NCI-H1105 (cell line): ENCODE results near the gene TWF2.

Source experiments
- DNase-seq: peaks from one replicate; lab custom pipeline; 2025; lab: John Stamatoyannopoulos, UW

Gene TWF2

GRCh38 chr3:52257911-52258310, 19.0 kb upstream of the TWF2 start:
- DNase-seq = no peak

- DNase-seq = no peak
Observed at GRCh38 chr3:52256622-52257021, 17.7 kb upstream of the TWF2 start.

DNA sequence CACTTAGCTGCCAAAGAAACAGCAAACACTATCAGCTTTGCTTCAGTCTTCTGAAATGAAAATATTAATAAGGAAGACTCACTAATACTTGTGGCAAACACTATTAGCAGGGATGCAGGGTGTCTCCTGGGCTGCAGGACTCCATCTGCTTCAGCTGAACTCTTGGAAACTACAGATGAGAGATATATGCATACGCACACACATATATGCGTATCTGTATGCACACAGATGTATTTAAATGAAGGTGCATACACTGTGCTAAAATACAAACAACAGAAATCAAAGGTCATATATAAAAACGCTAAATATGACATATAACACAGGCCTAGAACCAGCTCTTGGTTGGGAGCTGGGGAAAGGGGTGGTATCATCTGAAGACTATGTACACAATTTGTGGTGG, 17.2 kb upstream of the TWF2 start:
- no peak for DNase-seq

DNA sequence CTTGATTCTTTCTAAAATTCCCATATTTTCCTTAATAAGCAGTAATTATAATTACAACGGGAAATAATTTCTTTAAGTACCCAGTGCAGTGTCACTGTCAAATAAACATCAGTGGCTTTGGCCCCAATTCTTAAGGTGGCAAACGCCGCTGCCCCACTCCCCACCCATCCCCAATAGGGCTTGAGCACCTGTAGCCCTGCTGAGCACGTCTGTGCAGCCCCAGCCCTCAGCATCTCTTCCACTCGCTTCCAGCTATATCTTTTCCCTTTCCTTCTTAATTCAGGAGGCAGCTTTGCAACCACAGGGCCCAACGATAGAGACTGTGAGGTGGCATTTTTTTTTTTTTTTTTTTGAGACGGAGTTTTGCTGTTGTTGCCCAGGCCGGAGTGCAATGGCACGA, 15.7 kb upstream of the TWF2 start:
- DNase-seq = no peak

GRCh38 chr3:52253314-52254304, 14.7 kb upstream of the TWF2 start:
- no peak for DNase-seq

DNA sequence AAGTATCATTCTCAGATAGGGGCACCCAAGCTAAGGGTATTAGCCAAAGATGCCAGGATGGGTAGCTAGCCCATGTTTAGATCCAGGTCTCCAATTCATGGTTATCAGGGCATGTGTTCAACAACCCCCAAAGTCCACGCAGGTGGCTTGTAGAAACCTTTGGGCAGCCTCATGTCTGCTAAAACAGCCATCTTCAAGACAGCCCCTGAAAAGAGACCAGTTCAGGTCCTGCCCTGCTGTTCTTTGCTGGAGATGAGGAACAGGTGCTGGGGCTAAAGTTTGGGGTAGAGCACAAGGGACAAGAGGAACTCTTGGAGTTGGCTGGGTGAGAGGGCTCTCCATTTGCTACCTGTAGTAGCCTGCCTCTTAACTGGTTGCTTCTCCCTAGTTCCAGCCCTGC, 11.2 kb upstream of the TWF2 start:
- no peak for DNase-seq

DNA sequence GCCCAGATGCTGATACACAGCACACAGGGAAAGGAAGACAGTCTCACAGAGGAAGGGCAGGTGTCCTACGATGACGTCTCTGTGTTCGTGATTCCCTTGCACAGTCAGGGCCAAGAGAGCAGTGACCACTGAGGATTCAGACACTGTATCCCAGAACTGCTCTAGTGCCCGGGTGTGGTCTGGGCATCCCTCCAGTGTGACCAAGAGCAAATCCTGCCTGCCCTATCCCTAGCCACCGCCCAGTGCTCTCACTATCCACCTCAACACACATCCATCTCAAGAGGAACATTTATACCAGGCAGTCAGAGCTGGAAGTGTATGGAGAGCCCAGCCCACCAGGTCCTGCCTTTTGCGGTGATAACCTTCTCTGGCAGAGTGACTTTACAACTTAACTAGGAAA, 10.7 kb upstream of the TWF2 start:
- DNase-seq = no peak

GRCh38 chr3:52248816-52249547, 10.0 kb upstream of the TWF2 start:
- DNase-seq = no peak

DNA sequence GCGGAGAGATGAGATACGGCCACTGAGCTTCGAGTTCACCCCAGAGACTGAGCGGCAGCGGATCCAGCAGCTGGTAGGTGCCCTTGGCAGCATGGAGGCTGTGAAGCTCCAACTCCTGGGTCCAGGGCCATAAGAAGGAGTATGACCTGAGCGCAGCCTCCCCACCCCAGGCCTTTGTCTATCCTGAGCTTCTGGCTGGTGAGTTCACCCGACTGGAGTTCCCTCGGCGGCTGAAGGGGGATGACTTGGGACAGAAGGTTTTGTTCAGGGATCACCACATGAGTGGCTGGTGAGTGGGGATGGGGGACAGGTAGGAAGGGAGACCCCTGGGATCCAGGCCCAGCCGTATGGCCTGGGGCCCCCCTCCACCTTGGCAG, 9.2 kb upstream of the TWF2 start:
- no peak for DNase-seq

DNA sequence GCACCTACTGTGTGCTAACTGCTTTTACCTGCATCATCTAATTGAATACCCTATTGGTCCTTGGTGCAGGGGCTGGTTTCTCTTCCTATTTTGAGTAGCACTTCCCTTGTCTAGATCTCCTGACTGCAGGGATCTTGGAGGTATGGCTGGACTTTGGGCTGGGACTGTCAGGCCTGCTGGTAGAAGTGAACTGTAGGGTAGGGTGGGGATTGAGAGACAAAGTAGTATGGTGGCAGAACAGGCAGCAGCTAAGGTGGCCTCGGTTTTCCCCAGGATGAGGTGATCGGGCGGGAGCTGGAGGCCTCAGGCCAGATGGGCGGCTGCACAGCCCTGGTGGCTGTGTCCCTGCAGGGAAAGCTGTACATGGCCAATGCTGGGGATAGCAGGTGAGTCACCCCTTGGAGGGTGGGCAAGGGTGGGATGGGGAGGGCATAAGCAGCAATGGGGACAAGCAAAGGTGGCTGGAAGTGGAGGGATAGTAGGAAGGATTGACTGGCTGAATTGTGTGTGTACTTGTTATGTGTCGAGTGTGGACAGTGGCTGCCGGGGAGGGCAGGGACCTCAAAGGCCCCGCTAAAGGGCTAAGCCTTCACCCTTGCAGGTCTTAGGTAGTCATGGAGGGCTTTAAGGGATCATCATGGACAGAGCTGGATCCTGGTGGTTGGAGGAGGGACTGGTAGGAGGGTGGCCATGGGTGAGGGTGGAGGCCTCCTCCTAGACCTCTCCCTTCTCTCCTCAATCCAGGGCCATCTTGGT, 8.6 kb upstream of the TWF2 start:
- no peak for DNase-seq

DNA sequence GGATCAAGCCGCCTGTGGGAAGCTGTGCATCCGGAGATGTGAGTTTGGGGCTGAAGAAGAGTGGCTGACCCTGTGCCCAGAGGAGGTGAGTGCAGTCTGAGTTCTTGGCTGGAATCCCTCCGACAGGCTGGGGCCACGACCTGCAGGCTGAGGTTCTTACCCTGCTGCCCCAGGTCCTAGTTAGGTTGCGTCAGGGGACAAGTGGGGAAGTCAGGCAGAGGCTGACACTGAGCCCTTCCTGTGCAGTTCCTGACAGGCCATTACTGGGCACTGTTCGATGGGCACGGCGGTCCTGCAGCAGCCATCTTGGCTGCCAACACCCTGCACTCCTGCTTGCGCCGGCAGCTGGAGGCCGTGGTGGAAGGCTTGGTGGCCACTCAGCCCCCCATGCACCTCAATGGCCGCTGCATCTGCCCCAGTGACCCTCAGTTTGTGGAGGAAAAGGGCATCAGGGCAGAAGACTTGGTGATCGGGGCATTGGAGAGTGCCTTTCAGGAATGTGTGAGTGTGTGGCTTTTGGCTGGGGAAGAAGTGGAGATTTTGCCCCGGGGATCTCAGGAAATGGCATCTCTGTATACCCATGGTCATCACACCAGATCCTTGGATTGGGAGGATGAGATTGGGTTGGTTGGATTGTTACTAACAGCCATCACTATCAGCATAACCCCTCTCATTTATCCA, 7.9 kb upstream of the TWF2 start:
- DNase-seq = no peak

DNA sequence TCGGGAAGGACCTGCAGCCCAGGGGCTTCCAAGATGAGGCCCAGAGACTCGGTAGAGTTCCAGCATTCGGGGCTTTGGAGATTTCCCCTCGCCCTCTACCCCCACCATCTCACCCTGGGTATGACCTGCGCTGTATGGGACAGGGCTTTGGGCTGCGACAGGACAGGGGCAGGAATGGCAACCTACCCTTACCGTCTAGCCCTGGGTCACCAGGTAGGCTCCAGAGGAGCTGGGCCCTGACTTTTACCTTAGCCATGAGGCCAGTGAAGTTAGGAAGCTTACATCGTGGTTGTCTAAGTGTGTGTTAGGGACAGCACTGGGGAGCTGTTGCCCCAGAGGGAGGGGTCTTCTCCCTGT, 7.3 kb upstream of the TWF2 start:
- DNase-seq = no peak

DNA sequence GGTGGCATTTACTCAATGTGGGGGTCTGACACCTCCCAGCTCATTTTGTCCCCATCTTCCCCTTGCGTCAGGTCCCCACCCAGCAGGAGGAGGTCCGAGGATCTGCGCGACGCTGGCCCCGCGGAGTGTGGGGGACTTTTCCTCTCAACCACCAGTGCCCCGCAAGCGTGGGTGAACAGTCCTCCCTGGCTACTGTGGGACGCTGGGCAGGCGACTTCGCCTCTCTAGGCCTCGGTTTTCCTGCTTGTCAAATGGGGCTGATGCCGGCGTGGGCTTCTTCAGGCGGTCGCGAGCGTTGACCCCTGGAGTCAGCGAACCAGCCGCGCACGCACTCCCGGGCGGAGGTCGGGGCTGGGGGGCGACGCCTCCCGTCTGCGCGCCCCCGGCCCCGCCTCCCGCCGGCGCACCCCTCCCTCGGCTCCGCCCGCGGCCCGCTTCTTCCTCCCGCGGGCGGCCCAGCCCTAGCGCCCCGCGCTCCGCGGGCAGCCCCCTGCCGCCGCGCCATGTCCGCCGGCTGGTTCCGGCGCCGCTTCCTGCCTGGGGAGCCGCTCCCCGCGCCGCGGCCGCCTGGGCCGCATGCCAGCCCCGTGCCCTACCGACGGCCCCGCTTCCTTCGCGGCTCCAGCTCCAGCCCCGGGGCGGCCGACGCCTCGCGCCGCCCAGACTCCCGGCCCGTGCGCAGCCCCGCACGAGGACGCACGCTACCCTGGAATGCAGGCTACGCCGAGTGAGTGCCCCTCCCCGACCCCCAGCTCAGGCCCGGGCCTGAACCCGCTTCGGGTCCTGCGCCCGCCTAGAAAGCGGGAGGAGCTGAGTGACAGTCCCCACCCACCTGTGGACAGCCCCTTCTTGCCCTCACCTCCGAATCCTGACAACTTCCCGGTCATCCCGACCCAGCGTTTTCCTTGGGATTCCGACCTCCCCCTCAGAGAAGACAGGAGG, 6.6 kb upstream of the TWF2 start, which contains the start of gene PPM1M:
TSS of gene PPM1M (plus strand) at position 438 of the 942 bp plus-strand sequence. CDS start at position 504, 66 bp downstream.
- no peak for DNase-seq

DNA sequence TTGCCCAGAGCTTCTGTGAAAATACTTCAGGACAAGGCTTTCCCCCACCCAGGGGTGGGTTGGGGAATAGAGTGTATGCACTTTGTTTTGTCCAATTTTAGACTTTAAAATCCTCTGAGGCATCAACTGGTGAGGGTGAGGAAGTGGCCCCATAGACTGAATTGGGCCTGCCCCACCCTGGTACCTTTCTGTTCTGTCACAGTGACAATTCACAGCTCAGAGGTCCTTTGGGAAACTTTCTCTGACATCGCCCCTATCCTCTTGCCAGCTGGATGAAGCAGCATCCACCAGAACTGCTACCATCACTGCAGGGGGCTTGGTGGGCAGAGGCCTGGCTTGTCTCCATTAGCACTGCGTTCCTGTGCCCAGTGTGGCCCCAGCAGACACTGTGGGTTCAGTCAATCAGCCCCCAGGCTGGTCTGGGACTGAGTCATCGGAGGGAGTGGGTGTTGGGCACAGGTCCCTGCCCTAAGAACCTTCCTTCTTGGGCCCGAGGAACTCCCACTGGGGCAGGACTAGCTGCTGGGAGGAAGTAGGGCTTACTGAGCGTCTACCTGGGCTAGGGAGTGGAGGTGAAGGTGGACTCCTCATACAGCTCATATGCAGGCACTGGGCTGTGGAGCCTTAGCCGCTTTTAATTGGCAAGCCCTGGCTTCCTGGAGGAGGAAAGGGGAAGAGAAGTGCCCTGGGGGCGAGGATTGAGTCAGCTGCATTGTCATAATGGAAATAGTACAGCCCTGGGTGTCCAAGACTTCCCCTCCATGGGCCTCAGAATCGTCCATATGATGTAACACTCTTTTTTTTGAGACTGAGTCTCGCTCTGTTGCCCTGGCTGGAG, 5.1 kb upstream of the TWF2 start:
- DNase-seq = no peak

DNA sequence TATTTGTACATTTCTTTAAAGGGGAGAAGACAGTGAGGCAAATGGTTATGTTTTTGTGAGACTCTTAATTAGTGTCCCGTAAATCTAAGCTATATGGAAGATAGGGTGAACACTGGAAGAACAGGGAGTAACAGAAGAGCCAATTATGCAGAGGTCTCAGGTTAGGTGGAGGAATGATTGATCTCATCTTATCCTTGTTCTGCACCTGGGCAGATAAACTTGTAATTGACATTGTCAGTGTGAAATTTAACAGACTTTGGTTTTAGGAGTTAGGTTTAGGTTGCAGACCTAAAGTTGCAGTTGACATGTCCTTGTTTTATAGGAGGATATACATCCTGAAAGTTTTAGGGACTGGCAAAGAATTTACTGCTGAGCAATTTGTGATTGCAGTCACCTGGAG, 3.1 kb upstream of the TWF2 start:
- DNase-seq = no peak

GRCh38 chr3:52240886-52241370, 2.0 kb upstream of the TWF2 start:
- no peak for DNase-seq

- no peak for DNase-seq
Observed at GRCh38 chr3:52240059-52240885, 1.3 kb upstream of the TWF2 start.

DNA sequence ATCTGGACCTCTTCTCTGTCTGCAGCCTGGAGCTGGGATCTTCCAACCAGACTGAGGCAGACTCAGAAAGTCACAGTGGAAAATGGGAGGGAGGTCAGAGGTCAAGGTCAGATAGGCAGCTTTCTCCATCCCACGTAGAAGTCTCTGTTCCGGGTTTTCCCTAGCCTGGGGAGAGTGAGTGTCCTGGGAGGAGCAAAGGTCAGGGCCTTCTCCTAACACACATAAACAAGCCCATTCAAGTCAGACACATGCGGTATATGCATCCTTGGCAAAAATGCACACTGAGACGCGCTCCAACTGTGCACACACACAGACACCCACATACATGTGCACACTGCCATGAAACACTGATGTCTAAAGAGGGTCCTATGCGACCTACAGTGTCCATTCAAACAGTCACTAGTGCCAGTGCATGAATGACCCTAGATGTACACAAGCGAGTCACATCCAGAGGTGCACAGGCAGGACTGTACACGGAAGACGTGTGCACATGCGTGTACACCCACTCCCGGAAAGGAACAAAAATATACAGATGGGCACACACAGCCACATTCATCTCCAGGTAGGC, 681 bp downstream of the TWF2 start:
- DNase-seq = no peak
